ENCODE measurements around the gene BAZ2A.

Gene BAZ2A

GRCh38 chr12:56634837-56635791 lies 5.0 kb upstream of the BAZ2A start:
- DNase-seq: peak; percentile 66

- peak; percentile 72 for DNase-seq
Observed at GRCh38 chr12:56634242-56634836, 4.2 kb upstream of the BAZ2A start.

GRCh38 chr12:56633468-56634241 lies 3.5 kb upstream of the BAZ2A start:
- no peak for DNase-seq

GRCh38 chr12:56632701-56633467 lies 2.8 kb upstream of the BAZ2A start:
- DNase-seq: no peak

- DNase-seq: peak; percentile 24
Observed at GRCh38 chr12:56631790-56632700, 1.9 kb upstream of the BAZ2A start.

- DNase-seq: no peak
Observed at GRCh38 chr12:56629459-56630179, 507 bp downstream of the BAZ2A start.

GRCh38 chr12:56628671-56629458 lies 1.3 kb downstream of the BAZ2A start:
- no peak for DNase-seq

GRCh38 chr12:56626701-56627100 lies 3.4 kb downstream of the BAZ2A start:
- DNase-seq: no peak

- DNase-seq: no peak
Observed at GRCh38 chr12:56622535-56622934, 7.6 kb downstream of the BAZ2A start.

GRCh38 chr12:56616925-56617324 lies 13.2 kb downstream of the BAZ2A start:
- DNase-seq: no peak

- DNase-seq: no peak
Observed at GRCh38 chr12:56616244-56616643, 13.9 kb downstream of the BAZ2A start.

- DNase-seq: no peak
Observed at GRCh38 chr12:56614627-56615026, 15.5 kb downstream of the BAZ2A start.

GRCh38 chr12:56604355-56604754 lies 25.8 kb downstream of the BAZ2A start:
- no peak for DNase-seq

GRCh38 chr12:56602239-56602638 lies 27.9 kb downstream of the BAZ2A start:
- no peak for DNase-seq

- DNase-seq: no peak
Observed at GRCh38 chr12:56601503-56601902, 28.6 kb downstream of the BAZ2A start.

GRCh38 chr12:56600753-56601152 lies 29.4 kb downstream of the BAZ2A start:
- no peak for DNase-seq

GRCh38 chr12:56599797-56600196 lies 30.3 kb downstream of the BAZ2A start:
- DNase-seq: no peak

GRCh38 chr12:56599041-56599440 lies 31.1 kb downstream of the BAZ2A start:
- DNase-seq: no peak

GRCh38 chr12:56596815-56597214 lies 33.3 kb downstream of the BAZ2A start:
- DNase-seq: no peak
